ENCODE results near the gene KDM8. TPM values are rescaled to one million over a fixed set of nuclear protein-coding genes. Genes with fewer than 3 reads are reported as not detected.
"Not testable (repeated sequence)": the region's sequence is repeated elsewhere in the genome, so short reads cannot be mapped to it uniquely, and the experiment has no call there.

The KDM8 gene
- total RNA-seq, 1 experiment from 2014 or later = 3.7 TPM

GRCh38 chr16:27242868-27243590 is 39.7 kb downstream of the KDM8 start:
- DNase-seq (ENCODE audit: low read depth) = peak; percentile 71

GRCh38 chr16:27243725-27244362 is 40.5 kb downstream of the KDM8 start:
- DNase-seq (ENCODE audit: low read depth) = no peak

GRCh38 chr16:27244363-27244755 is 41.0 kb downstream of the KDM8 start:
- DNase-seq (ENCODE audit: low read depth) = no peak

- peak; percentile 64 for DNase-seq (ENCODE audit: low read depth)
Observed at GRCh38 chr16:27245276-27246172, 42.2 kb downstream of the KDM8 start.

GRCh38 chr16:27246439-27246838 is 43.1 kb downstream of the KDM8 start:
- DNase-seq (ENCODE audit: low read depth) = no peak

GRCh38 chr16:27247076-27247475 is 43.8 kb downstream of the KDM8 start:
- DNase-seq (ENCODE audit: low read depth) = not testable (repeated sequence)

- DNase-seq (ENCODE audit: low read depth) = no peak
Observed at GRCh38 chr16:27248036-27248435, 44.7 kb downstream of the KDM8 start.

GRCh38 chr16:27248886-27249285 is 45.6 kb downstream of the KDM8 start:
- not testable (repeated sequence) for DNase-seq (ENCODE audit: low read depth)

GRCh38 chr16:27251541-27252205 is 48.3 kb downstream of the KDM8 start:
- no peak for DNase-seq (ENCODE audit: low read depth)

- DNase-seq (ENCODE audit: low read depth) = no peak
Observed at GRCh38 chr16:27252206-27252585, 48.9 kb downstream of the KDM8 start.

- DNase-seq (ENCODE audit: low read depth) = peak; percentile 65
Observed at GRCh38 chr16:27253526-27253930, 50.2 kb downstream of the KDM8 start.

- DNase-seq (ENCODE audit: low read depth) = no peak
Observed at GRCh38 chr16:27254262-27254811, 51.0 kb downstream of the KDM8 start.

- no peak for DNase-seq (ENCODE audit: low read depth)
Observed at GRCh38 chr16:27256861-27257260, 53.5 kb downstream of the KDM8 start.

- DNase-seq (ENCODE audit: low read depth) = no peak
Observed at GRCh38 chr16:27257271-27257670, 53.9 kb downstream of the KDM8 start.

- DNase-seq (ENCODE audit: low read depth) = no peak
Observed at GRCh38 chr16:27258241-27258734, 55.0 kb downstream of the KDM8 start.

GRCh38 chr16:27259710-27260109 is 56.4 kb downstream of the KDM8 start:
- no peak for DNase-seq (ENCODE audit: low read depth)

GRCh38 chr16:27262904-27263423 is 59.6 kb downstream of the KDM8 start:
- not testable (repeated sequence) for DNase-seq (ENCODE audit: low read depth)

- peak; percentile 63 for DNase-seq (ENCODE audit: low read depth)
Observed at GRCh38 chr16:27264151-27264550, 60.8 kb downstream of the KDM8 start.

- no peak for DNase-seq (ENCODE audit: low read depth)
Observed at GRCh38 chr16:27265982-27266381, 62.7 kb downstream of the KDM8 start.

- DNase-seq (ENCODE audit: low read depth) = no peak
Observed at GRCh38 chr16:27267037-27267677, 63.8 kb downstream of the KDM8 start.
